Neural progenitor cell (in vitro differentiated cells): ENCODE results near the gene YBEY. TPM values are rescaled to one million over a fixed set of nuclear protein-coding genes. Genes with fewer than 3 reads are reported as not detected.

Experiments used
- DNase-seq: peaks from one replicate; pipeline ENCODE4 v3.0.0-alpha.2; 2016; ENCODE audit warnings: low spot score
- H2AFZ ChIP-seq: fragments of 200-600 bp; sonication (generic); replicated peaks from 2 replicates; pipeline ENCODE4 v1.6.1; 2016; ENCODE audit warnings: antibody characterized with exemption
- H3F3A ChIP-seq: fragments of 200-600 bp; sonication (generic); 2 replicates; pipeline ENCODE4 v1.6.1; 2016; ENCODE audit warnings: antibody characterized with exemption, low read depth
- H3K27ac ChIP-seq: fragments of 200-600 bp; sonication (generic); 2 replicates; pipeline ENCODE4 v1.5.1; 2016; ENCODE audit warnings: mild to moderate bottlenecking
- H3K27me3 ChIP-seq: fragments of 200-600 bp; sonication (generic); 2 replicates; pipeline ENCODE4 v1.6.1; 2016; ENCODE audit warnings: mild to moderate bottlenecking, moderate library complexity
- H3K36me3 ChIP-seq: fragments of 200-600 bp; sonication (generic); 2 replicates; pipeline ENCODE4 v1.5.1; 2016
- H3K4me1 ChIP-seq: fragments of 200-600 bp; sonication (generic); 2 replicates; pipeline ENCODE4 v1.6.1; 2016; ENCODE audit warnings: mixed run types
- H3K4me2 ChIP-seq: fragments of 200-600 bp; sonication (generic); 2 replicates; pipeline ENCODE4 v1.6.1; 2016
- H3K4me3 ChIP-seq: fragments of 200-600 bp; sonication (generic); 2 replicates; pipeline ENCODE4 v1.5.1; 2016
- H3K79me2 ChIP-seq: fragments of 200-600 bp; sonication (generic); 2 replicates; pipeline ENCODE4 v1.6.1; 2016; ENCODE audit warnings: low read depth
- H3K9ac ChIP-seq: fragments of 200-600 bp; sonication (generic); 2 replicates; pipeline ENCODE4 v1.6.1; 2016
- H3K9me3 ChIP-seq: fragments of 200-600 bp; sonication (generic); 2 replicates; pipeline ENCODE4 v1.5.1; 2016; ENCODE audit warnings: low read depth
- H4K20me1 ChIP-seq: fragments of 200-600 bp; sonication (generic); 2 replicates; pipeline ENCODE4 v1.6.1; 2016; ENCODE audit warnings: low read depth
- H3K27ac Mint-ChIP-seq: 3 replicates; pipeline ENCODE4 v1.8.0; 2021; ENCODE audit warnings: mixed read lengths
- H3K27me3 Mint-ChIP-seq: 2 replicates; pipeline ENCODE4 v1.8.0; 2022; ENCODE audit warnings: low read depth, mild to moderate bottlenecking, inconsistent platforms, moderate library complexity, mixed read lengths; ENCODE audit not compliant: insufficient read depth
- H3K36me3 Mint-ChIP-seq: 3 replicates; pipeline ENCODE4 v1.8.0; 2021; ENCODE audit warnings: mixed read lengths
- H3K4me1 Mint-ChIP-seq: 3 replicates; pipeline ENCODE4 v1.8.0; 2021; ENCODE audit warnings: mixed read lengths
- H3K4me3 Mint-ChIP-seq: 3 replicates; pipeline ENCODE4 v1.8.0; 2021; ENCODE audit warnings: mild to moderate bottlenecking, moderate library complexity, mixed read lengths
- H3K9me3 Mint-ChIP-seq: 3 replicates; pipeline ENCODE4 v1.8.0; 2020; ENCODE audit warnings: mixed read lengths
- CTCF ChIP-seq: fragments of 200-600 bp; sonication (generic); IDR thresholded peaks from 2 replicates; pipeline ENCODE4 v1.5.1; 2017; ENCODE audit warnings: antibody characterized with exemption, mild to moderate bottlenecking
- EZH2 ChIP-seq: fragments of 200-600 bp; sonication (generic); IDR thresholded peaks from 2 replicates; pipeline ENCODE4 v1.6.1; 2017; ENCODE audit warnings: antibody characterized with exemption, mild to moderate bottlenecking, moderate library complexity
- EZH2phosphoT487 ChIP-seq: fragments of 200-600 bp; sonication (generic); IDR thresholded peaks from 2 replicates; pipeline ENCODE4 v1.6.1; 2017; ENCODE audit warnings: antibody characterized with exemption
- total RNA-seq: library from RNA; depleted of rRNA; stranded (reverse); fragments of >200 nt; gene quantifications from 2 replicates; pipeline ENCODE4 v1.2.3, GENCODE V29; 2015; ENCODE audit warnings: low replicate concordance

YBEY gene
- total RNA-seq, 1 donor from 2014 or later, result 47.3 TPM

GRCh38 chr21:46329796-46330195 is 43.7 kb downstream of the YBEY start:
- no peak overlapping the region for H3K27ac ChIP-seq
- no peak overlapping the region for H2AFZ ChIP-seq
- peaks cover 19% of the 10 kb centered on the region for H3K36me3 Mint-ChIP-seq
- H3K4me3 ChIP-seq, result no peak overlapping the region
- H3K4me3 Mint-ChIP-seq, result no peak overlapping the region
- peaks cover 12% of the 10 kb centered on the region for H3K4me1 Mint-ChIP-seq
- peaks cover 3% of the 10 kb centered on the region for H3K36me3 ChIP-seq
- no peaks in the 10 kb centered on the region for H3K9me3 Mint-ChIP-seq
- H3K79me2 ChIP-seq, result peaks cover 72% of the 10 kb centered on the region
- no peak overlapping the region for H3K27ac Mint-ChIP-seq
- H3K4me2 ChIP-seq, result no peak overlapping the region
- no peak for DNase-seq
- H3F3A ChIP-seq, result peaks cover 9% of the 10 kb centered on the region
- H3K9me3 ChIP-seq, result no peaks in the 10 kb centered on the region
- peaks cover 11% of the 10 kb centered on the region for H3K4me1 ChIP-seq
- no peak overlapping the region for H3K9ac ChIP-seq
- H3K27me3 ChIP-seq, result no peaks in the 10 kb centered on the region
- H3K27me3 Mint-ChIP-seq, result peaks cover 9% of the 10 kb centered on the region
- H4K20me1 ChIP-seq, result no peaks in the 10 kb centered on the region
- TF ChIP-seq CTCF (no peak), EZH2 (no peak), EZH2phosphoT487 (no peak)

- Mint-ChIP-seq H3K9me3 (no peaks in the 10 kb centered on the region), H3K27me3 (peaks cover 2% of the 10 kb centered on the region), H3K27ac (no peak overlapping the region), H3K4me1 (no peaks in the 10 kb centered on the region), H3K4me3 (no peak overlapping the region), H3K36me3 (peaks cover 31% of the 10 kb centered on the region)
- peaks cover 3% of the 10 kb centered on the region for H3K36me3 ChIP-seq
- no peaks in the 10 kb centered on the region for H4K20me1 ChIP-seq
- no peaks in the 10 kb centered on the region for H3K27me3 ChIP-seq
- TF ChIP-seq EZH2 (no peak), EZH2phosphoT487 (no peak), CTCF (no peak)
- no peak overlapping the region for H3K4me3 ChIP-seq
- no peaks in the 10 kb centered on the region for H3K4me1 ChIP-seq
- DNase-seq, result no peak
- no peak overlapping the region for H3K27ac ChIP-seq
- no peak overlapping the region for H3K4me2 ChIP-seq
- H2AFZ ChIP-seq, result no peak overlapping the region
- H3K9me3 ChIP-seq, result no peaks in the 10 kb centered on the region
- no peak overlapping the region for H3K9ac ChIP-seq
- no peaks in the 10 kb centered on the region for H3F3A ChIP-seq
- peaks cover 33% of the 10 kb centered on the region for H3K79me2 ChIP-seq
Observed at GRCh38 chr21:46334351-46335140, 48.4 kb downstream of the YBEY start.

GRCh38 chr21:46336603-46337002 is 50.5 kb downstream of the YBEY start:
- Histone ChIP-seq H3K79me2 (peaks cover 37% of the 10 kb centered on the region), H3F3A (no peaks in the 10 kb centered on the region), H4K20me1 (no peaks in the 10 kb centered on the region), H3K4me3 (no peak overlapping the region), H3K4me2 (no peak overlapping the region), H2AFZ (no peak overlapping the region), H3K9me3 (no peaks in the 10 kb centered on the region), H3K9ac (no peak overlapping the region), H3K36me3 (peaks cover 3% of the 10 kb centered on the region), H3K27me3 (no peaks in the 10 kb centered on the region), H3K4me1 (no peaks in the 10 kb centered on the region), H3K27ac (no peak overlapping the region)
- Mint-ChIP-seq H3K4me3 (no peak overlapping the region), H3K27me3 (peaks cover 2% of the 10 kb centered on the region), H3K4me1 (no peaks in the 10 kb centered on the region), H3K36me3 (peaks cover 43% of the 10 kb centered on the region), H3K9me3 (no peaks in the 10 kb centered on the region), H3K27ac (no peak overlapping the region)
- no peak for DNase-seq
- TF ChIP-seq EZH2phosphoT487, result no peak

GRCh38 chr21:46340998-46341397 is 54.9 kb downstream of the YBEY start:
- DNase-seq, result no peak
- peaks cover 2% of the 10 kb centered on the region for H3K27me3 Mint-ChIP-seq
- Histone ChIP-seq H3K9ac (no peak overlapping the region), H3K36me3 (no peaks in the 10 kb centered on the region), H4K20me1 (no peaks in the 10 kb centered on the region), H3F3A (no peaks in the 10 kb centered on the region), H3K79me2 (peaks cover 53% of the 10 kb centered on the region), H3K4me2 (no peak overlapping the region), H3K4me3 (no peak overlapping the region), H3K9me3 (no peaks in the 10 kb centered on the region), H2AFZ (no peak overlapping the region), H3K27ac (no peak overlapping the region), H3K4me1 (no peaks in the 10 kb centered on the region), H3K27me3 (no peaks in the 10 kb centered on the region)
- no peaks in the 10 kb centered on the region for H3K4me1 Mint-ChIP-seq
- H3K4me3 Mint-ChIP-seq, result no peak overlapping the region
- no peaks in the 10 kb centered on the region for H3K9me3 Mint-ChIP-seq
- TF ChIP-seq EZH2, result no peak
- no peak for TF ChIP-seq EZH2phosphoT487
- no peak for TF ChIP-seq CTCF
- H3K36me3 Mint-ChIP-seq, result peaks cover 53% of the 10 kb centered on the region
- H3K27ac Mint-ChIP-seq, result no peak overlapping the region
